HG03460 (cell line): ENCODE measurements around the gene ATP8B2.

Experiments
- ATAC-seq: cut with Tn5 transposase; IDR thresholded peaks from one replicate; pipeline ENCODE4 v1.9.1; 2021; ENCODE audit not compliant: unreplicated experiment

The ATP8B2 gene

GRCh38 chr1:154391086-154391770 lies 65.9 kb downstream of the ATP8B2 start:
- ATAC-seq = no peak

- ATAC-seq = no peak
Observed at GRCh38 chr1:154398141-154398540, 72.8 kb downstream of the ATP8B2 start.

- ATAC-seq = no peak
Observed at GRCh38 chr1:154398678-154399077, 73.4 kb downstream of the ATP8B2 start.

GRCh38 chr1:154400381-154400801 lies 75.1 kb downstream of the ATP8B2 start:
- ATAC-seq = no peak
